Measurements from ENCODE around the gene CEP295NL.

Gene CEP295NL

GRCh38 chr17:78865682-78866390 lies 37.2 kb downstream of the CEP295NL start:
- DNase-seq (ENCODE audit: low read depth) = peak; percentile 69

DNA sequence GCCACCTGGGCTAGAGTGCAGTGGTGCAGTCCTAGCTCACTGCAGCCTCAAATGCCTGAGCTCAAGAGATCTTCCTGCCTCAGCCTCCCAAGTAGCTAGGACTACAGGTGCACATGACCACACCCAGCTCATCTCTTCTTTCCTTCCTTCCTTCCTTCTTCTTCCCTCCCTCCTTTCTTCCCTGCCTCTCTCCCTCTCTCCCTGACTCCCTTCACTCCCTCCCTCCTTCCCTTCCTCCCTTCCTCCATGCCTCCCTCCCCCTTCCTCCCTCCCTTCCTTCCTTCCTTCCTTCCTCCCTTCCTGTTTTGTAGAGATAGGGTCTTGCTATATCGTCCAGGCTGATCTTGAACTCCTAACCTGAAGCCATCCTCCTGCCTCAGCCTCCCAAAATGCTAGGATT lies 38.9 kb downstream of the CEP295NL start:
- no peak for DNase-seq (ENCODE audit: low read depth)

GRCh38 chr17:78862073-78863023 lies 40.7 kb downstream of the CEP295NL start:
- peak; percentile 97 for DNase-seq (ENCODE audit: low read depth)

GRCh38 chr17:78861229-78861628 lies 41.8 kb downstream of the CEP295NL start:
- no peak for DNase-seq (ENCODE audit: low read depth)

- no peak for DNase-seq (ENCODE audit: low read depth)
Measured at GRCh38 chr17:78859051-78859450, 44.0 kb downstream of the CEP295NL start.

- DNase-seq (ENCODE audit: low read depth) = no peak
Measured at GRCh38 chr17:78857266-78857665, 45.7 kb downstream of the CEP295NL start.

DNA sequence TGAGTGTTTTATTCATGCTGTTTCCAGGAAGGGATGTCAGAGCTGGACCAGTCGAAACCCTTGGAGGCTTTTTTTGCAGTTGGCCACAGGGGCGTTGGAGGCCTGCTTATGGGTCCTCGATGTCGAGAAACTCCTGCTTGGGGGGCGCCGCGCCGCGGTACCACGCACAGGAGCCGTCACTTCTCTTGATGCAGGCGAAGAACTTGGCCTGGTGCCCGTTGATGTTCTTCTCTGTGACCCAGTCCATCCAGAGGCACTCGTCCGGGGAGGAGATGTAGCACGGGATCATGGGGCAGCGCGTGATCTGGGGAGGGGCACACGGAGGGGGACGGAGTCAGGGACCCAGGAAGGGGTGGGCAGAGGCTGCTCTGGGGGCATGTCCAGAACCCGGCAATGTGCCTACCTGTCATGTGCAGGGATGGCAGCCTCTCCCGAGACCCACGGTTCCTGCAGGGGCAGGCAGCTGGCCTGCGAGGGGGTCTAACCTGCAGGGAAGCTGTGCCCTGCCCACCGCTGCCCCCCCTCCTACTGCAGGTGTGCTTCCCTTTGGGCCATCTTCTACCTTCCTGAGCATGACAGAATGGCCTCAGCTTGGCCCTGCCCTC lies 47.3 kb downstream of the CEP295NL start:
- DNase-seq (ENCODE audit: low read depth) = no peak

DNA sequence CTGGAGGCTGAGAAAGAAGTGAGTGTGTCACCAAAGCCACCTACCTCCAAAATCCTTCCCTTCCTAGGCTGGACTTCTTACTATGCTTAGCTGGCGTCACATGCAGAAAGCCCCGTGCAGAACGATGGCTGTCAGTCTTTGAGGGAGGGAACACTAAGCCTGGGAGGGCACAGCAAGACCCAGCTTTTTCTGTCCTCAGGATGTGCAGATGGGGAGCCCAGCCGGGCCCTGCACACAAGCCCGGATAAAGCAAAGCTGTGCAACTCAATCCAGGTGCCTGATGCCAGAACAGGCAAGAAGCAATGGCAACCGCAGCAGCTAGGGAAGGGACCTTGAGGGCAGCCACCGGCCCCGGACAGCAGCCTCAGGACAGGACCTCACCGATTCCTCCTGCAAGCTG lies 48.5 kb downstream of the CEP295NL start:
- DNase-seq (ENCODE audit: low read depth) = no peak

GRCh38 chr17:78853926-78854394 lies 49.0 kb downstream of the CEP295NL start:
- DNase-seq (ENCODE audit: low read depth) = no peak

DNA sequence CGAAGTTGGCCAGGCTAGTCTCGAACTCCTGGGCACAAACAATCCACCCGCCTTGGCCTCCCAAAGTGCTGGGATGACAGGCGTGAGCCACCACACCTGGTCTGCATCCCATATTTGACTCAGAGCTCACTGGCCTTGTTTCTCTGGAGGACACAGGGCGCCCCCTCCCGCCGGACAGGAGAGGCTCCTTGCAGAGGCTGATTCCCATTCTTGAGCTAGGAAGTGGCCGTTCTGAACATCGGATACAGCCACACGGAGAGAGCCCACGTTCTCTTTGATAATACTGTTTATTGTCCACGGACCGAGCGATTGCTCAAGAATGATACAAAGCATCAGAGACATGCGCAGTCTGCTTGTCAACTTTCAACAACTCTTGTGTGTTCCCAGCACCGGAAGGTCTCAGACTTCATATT lies 50.3 kb downstream of the CEP295NL start:
- DNase-seq (ENCODE audit: low read depth) = no peak

DNA sequence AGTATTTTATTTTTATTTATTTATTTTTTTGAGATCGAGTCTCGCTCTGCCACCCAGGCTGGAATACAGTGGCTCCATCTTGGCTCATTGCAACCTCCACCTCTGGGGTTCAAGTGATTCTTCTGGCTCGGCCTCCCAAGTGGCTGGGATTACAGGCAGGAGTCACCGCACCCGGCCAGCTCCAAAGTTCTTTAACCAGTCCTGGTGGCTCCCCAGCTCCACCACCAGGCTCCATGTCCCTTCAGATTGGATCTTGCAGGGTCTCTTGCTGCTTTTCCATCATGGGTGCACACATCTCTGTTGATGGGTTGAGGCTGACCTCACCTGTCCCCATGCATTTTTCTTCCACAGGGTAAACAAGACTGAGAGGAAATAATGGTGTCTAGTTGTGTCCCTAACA lies 54.0 kb downstream of the CEP295NL start:
- DNase-seq (ENCODE audit: low read depth) = no peak

DNA sequence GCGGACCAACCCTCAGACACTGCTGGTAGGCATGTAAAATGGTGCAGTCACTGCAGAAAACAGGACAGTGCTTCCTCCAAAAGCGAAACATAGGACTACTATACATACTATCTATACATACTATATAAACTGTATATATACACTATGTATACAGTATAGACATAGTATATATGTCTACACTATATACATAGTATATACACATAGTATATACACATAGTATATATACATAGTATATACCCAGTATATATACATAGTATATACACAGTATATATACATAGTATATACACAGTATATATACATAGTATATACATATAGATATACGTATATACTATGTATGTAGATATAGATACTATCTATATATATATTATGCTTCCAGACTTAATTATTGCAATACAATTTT lies 55.9 kb downstream of the CEP295NL start:
- no peak for DNase-seq (ENCODE audit: low read depth)

- peak; percentile 28 for DNase-seq (ENCODE audit: low read depth)
Measured at GRCh38 chr17:78844301-78845005, 58.5 kb downstream of the CEP295NL start.

GRCh38 chr17:78842881-78843565 lies 60.0 kb downstream of the CEP295NL start:
- peak; percentile 25 for DNase-seq (ENCODE audit: low read depth)

DNA sequence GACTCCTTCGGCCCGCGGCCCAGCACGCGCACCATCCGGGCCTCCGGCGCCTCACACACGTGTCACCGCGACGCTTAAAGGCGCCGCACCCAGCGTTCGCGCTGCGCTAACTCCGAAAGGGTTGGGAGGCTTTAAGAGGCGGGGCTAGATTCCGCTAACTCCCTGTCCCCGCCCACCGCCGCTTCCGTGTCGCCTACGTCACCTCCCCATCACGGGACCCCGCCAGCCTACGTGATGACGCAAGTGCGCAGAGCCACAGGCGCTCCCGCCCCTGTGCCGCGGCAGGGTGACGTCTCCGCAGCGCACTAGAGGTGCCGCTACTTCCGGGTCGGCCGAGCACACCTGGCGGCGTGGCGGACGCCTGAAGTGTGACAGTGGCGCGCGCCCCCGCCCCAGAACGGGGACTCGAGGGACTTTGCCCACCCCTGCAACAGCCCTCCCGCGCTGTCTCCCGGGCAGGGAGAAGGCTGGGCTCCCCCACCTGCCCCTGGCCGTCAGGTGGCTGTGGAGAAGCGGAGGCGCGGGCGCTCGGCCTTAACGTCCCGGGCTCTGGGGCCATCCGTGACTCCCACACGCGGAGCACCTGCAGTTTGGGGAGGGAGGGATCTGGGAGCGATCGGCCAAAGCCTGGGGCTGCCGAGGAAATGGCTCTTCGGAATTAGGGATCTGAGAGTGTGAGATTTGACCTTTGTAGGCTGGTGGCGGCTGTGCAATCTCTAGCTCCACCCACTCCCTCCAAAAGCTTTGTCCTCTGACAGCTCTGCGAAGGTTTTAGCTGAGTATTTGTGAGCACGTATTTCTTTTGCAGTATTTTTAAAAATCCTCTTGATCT lies 62.0 kb downstream of the CEP295NL start, which contains the start of gene USP36:
Gene USP36 (minus strand): TSS at position 35 of the 832 bp plus-strand sequence. CDS start 4,451 bp downstream, outside the sequence.
- DNase-seq (ENCODE audit: low read depth) = peak; percentile 99

Data from iris pigment epithelial cell (primary cell).